HEK293 (cell line): ENCODE data around the gene C8G.

Experiments used
- CTCF ChIA-PET: fragments of 350-600 bp; formaldehyde crosslinking; extraction: SDS; loops from one replicate; lab custom pipeline; 2021; ENCODE audit warnings: antibody characterized with exemption; lab: Yijun Ruan, JAX
- POLR2A ChIA-PET: fragments of 300-600 bp; formaldehyde crosslinking; extraction: SDS; loops from one replicate; lab custom pipeline; 2020; ENCODE audit warnings: antibody characterized with exemption, inconsistent platforms; lab: Yijun Ruan, JAX
- H3K27ac ChIP-seq: fragments of 200-500 bp; sonication (Bioruptor generic); 2 replicates; pipeline ENCODE4 v1.5.1; 2014; ENCODE audit warnings: low read depth, low read length, control low read depth, inconsistent platforms; ENCODE audit errors: extremely low read depth
- H3K36me3 ChIP-seq, 2 experiments: fragments of 200-500 bp in 1 of 2; sonication (Bioruptor generic) in 1 of 2; 1 replicate in 1 of 2; 2 replicates in 1 of 2; pipeline ENCODE4 v1.5.1; 2014 to 2017; ENCODE audit warnings: inconsistent platforms in 2 of 2, low read length in 2 of 2; ENCODE audit not compliant: control insufficient read depth in 2 of 2, insufficient read depth in 1 of 2
- H3K4me1 ChIP-seq: fragments of 200-500 bp; sonication (Bioruptor generic); 2 replicates; pipeline ENCODE4 v1.5.1; 2014; ENCODE audit warnings: mild to moderate bottlenecking, low read length, inconsistent platforms; ENCODE audit not compliant: control insufficient read depth, insufficient read depth
- H3K4me3 ChIP-seq: 2 replicates; pipeline ENCODE4 v1.5.1; 2011; ENCODE audit warnings: low read depth, mild to moderate bottlenecking, control low read depth, low read length, moderate library complexity
- H3K9me3 ChIP-seq: fragments of 200-500 bp; sonication (Bioruptor generic); 2 replicates; pipeline ENCODE4 v1.5.1; 2014; ENCODE audit warnings: low read depth, low read length, inconsistent platforms; ENCODE audit not compliant: control insufficient read depth, insufficient read depth
- IKZF3 ChIP-seq: fragments of 450-650 bp; IDR thresholded peaks from 2 replicates; pipeline ENCODE4 v1.5.0; 2018; ENCODE audit warnings: missing biosample characterization, mild to moderate bottlenecking, missing genetic modification characterization, moderate library complexity
- KLF16 ChIP-seq: fragments of 450-650 bp; formaldehyde crosslinking; IDR thresholded peaks from 2 replicates; pipeline ENCODE4 v1.5.1; 2017; ENCODE audit warnings: missing biosample characterization, missing genetic modification characterization
- KLF7 ChIP-seq: fragments of 450-650 bp; formaldehyde crosslinking; IDR thresholded peaks from 2 replicates; pipeline ENCODE4 v1.5.1; 2016; ENCODE audit warnings: missing biosample characterization, missing genetic modification characterization, borderline replicate concordance
- OSR2 ChIP-seq: fragments of 450-650 bp; formaldehyde crosslinking; IDR thresholded peaks from 2 replicates; pipeline ENCODE4 v1.5.1; 2016; ENCODE audit warnings: missing biosample characterization, missing genetic modification characterization
- RBAK ChIP-seq: fragments of 450-650 bp; formaldehyde crosslinking; IDR thresholded peaks from 2 replicates; pipeline ENCODE4 v1.5.1; 2016; ENCODE audit warnings: missing biosample characterization, missing genetic modification characterization
- REPIN1 ChIP-seq: fragments of 450-650 bp; formaldehyde crosslinking; IDR thresholded peaks from 2 replicates; pipeline ENCODE4 v1.5.1; 2017; ENCODE audit warnings: missing biosample characterization, missing genetic modification characterization, low read depth
- ZNF112 ChIP-seq: fragments of 450-650 bp; formaldehyde crosslinking; IDR thresholded peaks from 2 replicates; pipeline ENCODE4 v1.5.0; 2017; ENCODE audit warnings: missing biosample characterization, missing genetic modification characterization
- ZNF133 ChIP-seq: fragments of 450-650 bp; formaldehyde crosslinking; IDR thresholded peaks from 2 replicates; pipeline ENCODE4 v1.5.1; 2016; ENCODE audit warnings: missing biosample characterization, missing genetic modification characterization
- ZNF16 ChIP-seq: fragments of 450-650 bp; formaldehyde crosslinking; IDR thresholded peaks from 2 replicates; pipeline ENCODE4 v1.5.1; 2016; ENCODE audit warnings: low read depth, missing biosample characterization, missing genetic modification characterization
- ZNF169 ChIP-seq: fragments of 450-650 bp; formaldehyde crosslinking; IDR thresholded peaks from 2 replicates; pipeline ENCODE4 v1.5.1; 2016; ENCODE audit warnings: missing biosample characterization, missing genetic modification characterization
- ZNF394 ChIP-seq: fragments of 450-650 bp; formaldehyde crosslinking; IDR thresholded peaks from 2 replicates; pipeline ENCODE4 v1.5.1; 2016; ENCODE audit warnings: missing biosample characterization, missing genetic modification characterization, mild to moderate bottlenecking, moderate library complexity, borderline replicate concordance
- ZNF404 ChIP-seq: fragments of 450-650 bp; formaldehyde crosslinking; IDR thresholded peaks from 2 replicates; pipeline ENCODE4 v1.5.1; 2017; ENCODE audit warnings: missing biosample characterization, missing genetic modification characterization
- ZNF544 ChIP-seq: fragments of 450-650 bp; formaldehyde crosslinking; IDR thresholded peaks from 2 replicates; pipeline ENCODE4 v1.5.0; 2017; ENCODE audit warnings: missing biosample characterization, missing genetic modification characterization
- ZNF548 ChIP-seq: fragments of 450-650 bp; formaldehyde crosslinking; IDR thresholded peaks from 2 replicates; pipeline ENCODE4 v1.5.1; 2016; ENCODE audit warnings: missing biosample characterization, missing genetic modification characterization
- ZNF560 ChIP-seq: fragments of 450-650 bp; formaldehyde crosslinking; IDR thresholded peaks from 2 replicates; pipeline ENCODE4 v1.5.1; 2017; ENCODE audit warnings: missing biosample characterization, missing genetic modification characterization, borderline replicate concordance
- ZNF600 ChIP-seq: fragments of 450-650 bp; formaldehyde crosslinking; IDR thresholded peaks from 2 replicates; pipeline ENCODE4 v1.5.1; 2016; ENCODE audit warnings: missing biosample characterization, missing genetic modification characterization
- ZNF701 ChIP-seq: fragments of 450-650 bp; formaldehyde crosslinking; IDR thresholded peaks from 2 replicates; pipeline ENCODE4 v1.5.1; 2016; ENCODE audit warnings: missing biosample characterization, missing genetic modification characterization
- ZNF707 ChIP-seq: fragments of 450-650 bp; formaldehyde crosslinking; IDR thresholded peaks from 2 replicates; pipeline ENCODE4 v1.5.1; 2016; ENCODE audit warnings: missing biosample characterization, missing genetic modification characterization
- ZNF837 ChIP-seq: fragments of 450-650 bp; formaldehyde crosslinking; IDR thresholded peaks from 2 replicates; pipeline ENCODE4 v1.5.1; 2016; ENCODE audit warnings: missing biosample characterization, missing genetic modification characterization
- TF ChIP-seq, protein P1 (sequence below): fragments of 450-650 bp; formaldehyde crosslinking; IDR thresholded peaks from 2 replicates; pipeline ENCODE4 v1.5.0; 2017; ENCODE audit warnings: missing biosample characterization, missing genetic modification characterization, borderline replicate concordance
- TF ChIP-seq, protein P2 (sequence below): fragments of 450-650 bp; formaldehyde crosslinking; IDR thresholded peaks from 2 replicates; pipeline ENCODE4 v1.5.1; 2017; ENCODE audit warnings: missing biosample characterization, missing genetic modification characterization

Gene C8G

DNA sequence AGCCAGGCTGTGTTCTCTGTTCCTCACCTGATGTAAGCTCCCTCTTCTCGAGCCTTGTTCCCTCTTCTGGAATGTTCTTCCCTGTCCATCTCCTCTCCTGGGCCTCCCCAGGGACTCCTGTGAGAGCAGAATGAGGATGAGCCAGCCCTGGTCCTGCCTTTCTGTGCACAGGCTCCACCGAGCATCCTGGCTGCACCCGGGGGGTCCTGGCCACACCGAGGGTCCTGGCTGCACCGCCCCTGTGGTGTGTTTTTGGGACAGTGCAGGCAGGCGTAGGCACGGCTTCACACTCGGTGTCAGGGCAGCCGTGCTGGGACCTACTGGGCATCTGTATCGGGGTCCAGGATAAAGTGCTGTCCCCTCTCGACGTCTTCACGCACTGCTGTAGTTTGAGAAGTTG lies 18.3 kb upstream of the C8G start:
- ChIA-PET CTCF (interaction anchor here (0.6 to 1.4 kb wide), 4 partner anchors 21 to 109 kb away, joined by 3 read pairs; no protein-coding TSS in a partner anchor), POLR2A (no interaction called here)
- Histone ChIP-seq H3K9me3 (no peaks in the 10 kb centered on the region), H3K36me3 (peaks cover 5 to 56% of the 10 kb centered on the region in 2 experiments; a peak in 2 of 3 replicates), H3K27ac (no peak overlapping the region), H3K4me1 (no peaks in the 10 kb centered on the region), H3K4me3 (no peak overlapping the region)
- TF ChIP-seq IKZF3 (tag by site-specific recombination) = no peak
- no peak for TF ChIP-seq RBAK (tag by site-specific recombination)
- TF ChIP-seq ZNF837 (tag by site-specific recombination) = no peak
- TF ChIP-seq ZNF544 = no peak
- TF ChIP-seq ZNF707 (tag by site-specific recombination) = no peak
- no peak for TF ChIP-seq KLF7
- TF ChIP-seq ZNF548 (tag by site-specific recombination) = no peak
- TF ChIP-seq ZNF112 (tag by site-specific recombination) = no peak
- TF ChIP-seq, protein P1, sequence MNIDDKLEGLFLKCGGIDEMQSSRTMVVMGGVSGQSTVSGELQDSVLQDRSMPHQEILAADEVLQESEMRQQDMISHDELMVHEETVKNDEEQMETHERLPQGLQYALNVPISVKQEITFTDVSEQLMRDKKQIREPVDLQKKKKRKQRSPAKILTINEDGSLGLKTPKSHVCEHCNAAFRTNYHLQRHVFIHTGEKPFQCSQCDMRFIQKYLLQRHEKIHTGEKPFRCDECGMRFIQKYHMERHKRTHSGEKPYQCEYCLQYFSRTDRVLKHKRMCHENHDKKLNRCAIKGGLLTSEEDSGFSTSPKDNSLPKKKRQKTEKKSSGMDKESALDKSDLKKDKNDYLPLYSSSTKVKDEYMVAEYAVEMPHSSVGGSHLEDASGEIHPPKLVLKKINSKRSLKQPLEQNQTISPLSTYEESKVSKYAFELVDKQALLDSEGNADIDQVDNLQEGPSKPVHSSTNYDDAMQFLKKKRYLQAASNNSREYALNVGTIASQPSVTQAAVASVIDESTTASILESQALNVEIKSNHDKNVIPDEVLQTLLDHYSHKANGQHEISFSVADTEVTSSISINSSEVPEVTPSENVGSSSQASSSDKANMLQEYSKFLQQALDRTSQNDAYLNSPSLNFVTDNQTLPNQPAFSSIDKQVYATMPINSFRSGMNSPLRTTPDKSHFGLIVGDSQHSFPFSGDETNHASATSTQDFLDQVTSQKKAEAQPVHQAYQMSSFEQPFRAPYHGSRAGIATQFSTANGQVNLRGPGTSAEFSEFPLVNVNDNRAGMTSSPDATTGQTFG (tag by site-specific recombination) = no peak
- TF ChIP-seq REPIN1 (tag by site-specific recombination) = no peak
- no peak for TF ChIP-seq ZNF133 (tag by site-specific recombination)
- no peak for TF ChIP-seq ZNF560 (tag by site-specific recombination)
- no peak for TF ChIP-seq ZNF404 (tag by site-specific recombination)
- no peak for TF ChIP-seq ZNF169 (tag by site-specific recombination)
- no peak for TF ChIP-seq ZNF394 (tag by site-specific recombination)
- TF ChIP-seq KLF16 (tag by site-specific recombination) = no peak
- no peak for TF ChIP-seq ZNF16 (tag by site-specific recombination)

DNA sequence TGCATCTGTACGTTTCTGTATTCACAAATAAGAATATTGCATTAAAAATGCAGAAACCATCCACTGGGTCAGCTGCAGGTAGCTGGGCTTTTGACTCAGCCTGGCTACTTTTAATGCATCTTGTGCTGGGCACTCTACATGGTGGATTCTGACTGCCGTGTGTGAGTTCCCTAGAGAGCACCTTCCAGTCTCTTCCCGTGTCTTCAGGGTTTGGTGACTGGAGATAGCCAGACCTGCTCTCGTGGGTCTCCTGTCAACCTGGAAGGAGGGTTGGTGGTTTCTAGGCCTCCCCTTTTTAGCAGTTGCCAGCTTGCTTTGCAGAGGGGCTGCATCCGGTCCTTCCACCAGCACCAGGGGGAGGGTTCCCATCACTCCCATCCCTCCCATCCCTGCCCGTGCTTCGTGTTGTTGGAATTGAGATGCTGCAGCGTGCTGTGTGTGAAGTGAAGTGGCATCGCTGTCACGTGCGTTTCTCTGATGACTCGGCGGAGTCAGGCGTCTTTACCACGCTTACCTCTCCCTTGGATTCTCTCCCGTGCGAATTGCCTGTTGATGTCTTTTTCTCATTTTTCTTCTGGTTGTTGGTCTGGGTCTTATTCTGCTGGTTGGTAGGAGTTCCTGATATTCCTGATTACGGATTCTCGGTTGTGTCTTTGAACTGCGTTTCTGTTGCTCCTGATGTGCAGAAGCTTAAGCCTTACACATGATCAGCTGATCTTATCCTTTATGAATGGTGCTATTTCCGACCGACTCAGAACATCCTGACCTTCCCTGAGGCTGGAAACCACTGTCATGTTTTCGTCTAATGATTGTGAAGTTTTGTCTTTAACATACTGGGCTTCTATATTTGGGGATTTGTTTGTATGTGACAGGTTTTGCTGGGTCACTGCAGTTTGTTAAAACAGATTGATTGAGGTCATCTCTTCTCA lies 17.4 kb upstream of the C8G start:
- CTCF ChIA-PET = interaction anchor here (1.4 to 1.5 kb wide), 2 partner anchors 101 to 102 kb away, joined by 3 read pairs; no protein-coding TSS in a partner anchor
- Histone ChIP-seq H3K9me3 (no peaks in the 10 kb centered on the region), H3K36me3 (peaks cover 5 to 48% of the 10 kb centered on the region in 2 experiments; a peak in 2 of 3 replicates), H3K4me1 (no peaks in the 10 kb centered on the region), H3K27ac (no peak overlapping the region), H3K4me3 (no peak overlapping the region)
- TF ChIP-seq ZNF600 (0 out of 2 replicates have a peak, but pooled peaks have one; percentile 34), ZNF701 (no peak), OSR2 (no peak)
- TF ChIP-seq, protein P2, sequence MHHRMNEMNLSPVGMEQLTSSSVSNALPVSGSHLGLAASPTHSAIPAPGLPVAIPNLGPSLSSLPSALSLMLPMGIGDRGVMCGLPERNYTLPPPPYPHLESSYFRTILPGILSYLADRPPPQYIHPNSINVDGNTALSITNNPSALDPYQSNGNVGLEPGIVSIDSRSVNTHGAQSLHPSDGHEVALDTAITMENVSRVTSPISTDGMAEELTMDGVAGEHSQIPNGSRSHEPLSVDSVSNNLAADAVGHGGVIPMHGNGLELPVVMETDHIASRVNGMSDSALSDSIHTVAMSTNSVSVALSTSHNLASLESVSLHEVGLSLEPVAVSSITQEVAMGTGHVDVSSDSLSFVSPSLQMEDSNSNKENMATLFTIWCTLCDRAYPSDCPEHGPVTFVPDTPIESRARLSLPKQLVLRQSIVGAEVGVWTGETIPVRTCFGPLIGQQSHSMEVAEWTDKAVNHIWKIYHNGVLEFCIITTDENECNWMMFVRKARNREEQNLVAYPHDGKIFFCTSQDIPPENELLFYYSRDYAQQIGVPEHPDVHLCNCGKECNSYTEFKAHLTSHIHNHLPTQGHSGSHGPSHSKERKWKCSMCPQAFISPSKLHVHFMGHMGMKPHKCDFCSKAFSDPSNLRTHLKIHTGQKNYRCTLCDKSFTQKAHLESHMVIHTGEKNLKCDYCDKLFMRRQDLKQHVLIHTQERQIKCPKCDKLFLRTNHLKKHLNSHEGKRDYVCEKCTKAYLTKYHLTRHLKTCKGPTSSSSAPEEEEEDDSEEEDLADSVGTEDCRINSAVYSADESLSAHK (tag by site-specific recombination) = peak; percentile 92
- POLR2A ChIA-PET = interaction anchor here (1.2 kb wide), 1 partner anchor 10 kb away, joined by 4 read pairs; no protein-coding TSS in a partner anchor
